Anterior cingulate cortex (tissue), 58 donors: ENCODE measurements around the gene MYEF2.

Source experiments
- DNase-seq, 58 donors: peaks; one replicate each; lab custom pipeline; 2025; lab: John Stamatoyannopoulos, UW

Gene MYEF2, protein sequence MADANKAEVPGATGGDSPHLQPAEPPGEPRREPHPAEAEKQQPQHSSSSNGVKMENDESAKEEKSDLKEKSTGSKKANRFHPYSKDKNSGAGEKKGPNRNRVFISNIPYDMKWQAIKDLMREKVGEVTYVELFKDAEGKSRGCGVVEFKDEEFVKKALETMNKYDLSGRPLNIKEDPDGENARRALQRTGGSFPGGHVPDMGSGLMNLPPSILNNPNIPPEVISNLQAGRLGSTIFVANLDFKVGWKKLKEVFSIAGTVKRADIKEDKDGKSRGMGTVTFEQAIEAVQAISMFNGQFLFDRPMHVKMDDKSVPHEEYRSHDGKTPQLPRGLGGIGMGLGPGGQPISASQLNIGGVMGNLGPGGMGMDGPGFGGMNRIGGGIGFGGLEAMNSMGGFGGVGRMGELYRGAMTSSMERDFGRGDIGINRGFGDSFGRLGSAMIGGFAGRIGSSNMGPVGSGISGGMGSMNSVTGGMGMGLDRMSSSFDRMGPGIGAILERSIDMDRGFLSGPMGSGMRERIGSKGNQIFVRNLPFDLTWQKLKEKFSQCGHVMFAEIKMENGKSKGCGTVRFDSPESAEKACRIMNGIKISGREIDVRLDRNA

DNA sequence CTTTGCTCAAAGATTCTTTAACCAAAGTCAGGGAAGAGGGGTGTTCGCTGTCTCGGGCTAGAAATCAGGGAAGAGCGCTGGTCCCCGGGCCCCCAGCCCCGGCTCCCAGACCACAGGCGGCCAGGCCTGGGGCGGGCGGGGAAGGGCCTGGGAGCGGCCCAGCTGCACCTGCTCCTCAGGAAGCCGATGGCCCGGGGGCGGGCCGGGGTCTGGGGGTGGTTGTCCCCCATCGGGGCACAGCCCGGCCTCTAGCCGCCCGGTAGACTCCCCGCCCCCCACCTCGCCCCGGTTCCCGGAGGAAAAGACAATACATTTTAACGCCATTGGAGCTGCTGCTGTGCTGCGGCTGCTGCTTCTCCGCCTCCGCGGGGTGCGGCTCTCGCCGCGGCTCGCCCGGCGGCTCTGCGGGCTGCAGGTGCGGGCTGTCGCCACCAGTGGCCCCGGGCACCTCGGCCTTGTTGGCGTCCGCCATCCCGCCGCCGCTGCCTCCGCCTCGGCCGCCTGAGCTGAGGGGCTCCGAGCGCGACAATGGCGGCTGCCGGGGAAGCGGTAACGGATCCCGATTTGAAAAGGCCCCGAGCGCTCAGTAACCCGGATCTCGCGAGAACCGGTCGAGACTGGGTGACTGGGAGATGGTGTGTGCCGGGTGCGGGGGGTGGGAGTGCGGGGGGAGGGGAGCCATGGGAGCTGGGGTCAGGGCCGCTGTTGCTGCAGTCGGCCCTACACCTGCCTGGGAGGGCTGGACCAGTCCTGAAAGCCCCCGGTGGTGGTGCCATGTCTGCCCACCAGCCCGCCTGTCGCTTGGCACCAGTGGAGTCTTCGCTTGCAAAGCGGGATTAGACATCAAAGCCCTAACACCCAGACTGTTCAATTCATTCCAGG is at the start of gene MYEF2:
MYEF2 (minus strand) TSS at position 530 of the 882 bp plus-strand sequence; CDS start at position 472, 58 bp downstream.
- DNase-seq: peak; percentile 17 to 88 (median 68)

DNA sequence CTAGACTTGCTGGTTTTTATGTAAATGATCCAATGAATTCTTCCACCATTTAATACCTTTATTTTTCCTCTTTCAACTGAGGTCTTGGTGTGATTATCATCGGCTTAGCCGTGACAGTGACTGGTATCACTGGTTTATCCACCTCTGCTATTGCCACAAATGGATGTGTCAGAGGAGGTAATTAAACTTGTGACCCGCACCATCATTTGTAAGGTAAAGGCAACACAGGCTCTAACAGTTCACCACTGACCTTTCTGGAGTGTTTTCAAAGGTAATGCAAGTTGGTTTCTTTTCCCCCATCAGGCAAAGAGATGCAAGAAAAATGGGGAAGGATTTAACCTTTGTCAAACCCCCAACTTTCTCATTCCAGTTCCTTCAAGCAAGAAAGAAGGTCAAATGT is 47.7 kb upstream of the MYEF2 start:
- DNase-seq: no peak

DNA sequence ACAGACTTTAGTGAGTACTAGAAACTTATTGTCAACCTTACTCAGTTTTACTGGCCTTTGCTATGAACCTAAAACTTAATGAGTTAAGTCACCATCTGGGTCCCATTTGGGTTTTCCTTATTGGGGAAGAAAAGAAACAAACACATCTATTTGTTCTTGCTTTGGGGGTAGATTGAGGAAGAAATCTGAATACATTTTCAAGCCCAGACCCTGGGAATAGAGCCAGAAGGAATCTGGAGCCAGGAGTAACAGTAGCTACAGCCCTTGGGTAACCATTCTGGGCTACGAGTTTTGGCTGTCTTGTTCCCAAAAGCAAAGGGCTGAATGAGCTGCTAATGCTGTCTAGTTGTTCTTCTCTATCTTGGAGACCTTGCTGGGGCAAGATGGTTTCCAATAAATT is 44.5 kb upstream of the MYEF2 start:
- DNase-seq: no peak

DNA sequence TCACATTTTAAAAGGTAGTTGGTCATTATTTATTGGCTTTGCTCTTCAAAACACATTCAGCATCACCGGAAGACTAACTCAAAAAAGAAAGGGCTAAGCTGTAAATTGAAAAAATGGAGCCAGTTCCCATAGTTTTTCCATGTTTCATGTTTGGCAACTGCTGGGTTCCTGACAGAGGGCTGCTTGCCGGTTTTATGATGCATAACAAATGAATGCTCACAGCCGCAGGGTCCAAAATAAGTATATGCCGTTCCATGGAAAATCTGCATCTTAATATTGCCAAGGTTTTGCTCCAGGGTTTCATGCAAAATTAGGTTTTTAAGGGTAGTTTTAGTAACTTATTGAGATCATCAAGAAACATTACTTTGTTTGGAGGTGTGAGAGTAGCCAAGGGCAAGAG is 43.8 kb upstream of the MYEF2 start:
- no peak for DNase-seq

DNA sequence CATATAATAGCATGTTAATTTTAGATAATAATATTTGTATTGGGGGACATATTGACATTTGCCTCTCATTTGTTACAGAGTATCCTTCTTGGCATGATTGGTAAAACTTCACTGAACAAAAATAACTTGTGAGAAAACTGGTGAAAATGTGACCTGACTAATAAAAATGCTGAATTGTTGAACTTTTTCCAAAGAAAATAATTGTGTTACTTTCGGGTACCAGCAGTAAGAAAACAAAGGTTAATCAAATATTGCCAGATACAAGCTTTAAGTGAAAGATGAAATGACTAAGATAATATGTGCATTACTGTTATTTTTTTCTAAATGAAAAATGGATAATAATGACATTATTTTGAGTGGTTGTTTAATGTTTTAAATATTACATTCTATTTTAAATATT is 43.2 kb upstream of the MYEF2 start:
- DNase-seq: no peak

DNA sequence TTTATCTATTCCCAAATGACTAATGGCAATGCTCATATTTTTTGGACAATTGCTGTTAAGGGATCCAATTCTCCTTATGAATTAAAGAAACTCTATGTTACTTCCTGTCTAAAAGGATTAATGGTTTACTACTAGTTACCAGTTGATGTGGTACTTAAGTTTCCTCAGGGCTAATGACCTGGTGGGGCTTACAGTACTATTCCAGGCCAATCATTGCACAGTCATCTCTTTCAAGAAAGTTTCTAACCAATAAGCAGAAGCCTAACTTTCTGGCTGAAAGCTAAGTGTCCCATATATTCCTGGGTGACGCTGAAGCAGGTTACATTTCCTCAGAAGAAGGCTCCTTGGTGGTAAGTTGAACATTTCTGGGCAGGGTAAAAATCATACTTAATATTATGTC is 27.9 kb upstream of the MYEF2 start, which contains the start of gene SLC12A1:
SLC12A1 (plus strand) TSS at position 322 of the 400 bp plus-strand sequence. CDS start 1,418 bp downstream, outside the sequence.
- no peak for DNase-seq

DNA sequence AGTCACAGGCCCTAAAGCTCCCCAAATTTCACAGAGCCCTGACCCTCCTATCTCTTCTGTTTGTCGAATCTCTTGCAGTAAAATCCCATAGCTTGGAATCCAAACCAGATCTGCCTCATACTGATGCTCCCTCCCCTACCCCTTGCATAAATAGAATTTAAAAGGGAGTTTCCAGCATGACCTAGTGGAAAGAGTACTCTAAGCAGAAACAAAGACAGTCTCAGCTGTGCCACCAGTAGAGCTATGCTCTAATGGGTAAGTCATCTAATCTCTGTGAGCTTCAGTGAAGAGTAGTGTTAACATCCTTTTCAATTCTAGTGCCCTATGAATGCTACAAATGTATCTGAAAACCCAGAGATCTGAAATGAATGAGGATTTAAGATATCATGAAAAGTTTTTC is 24.0 kb upstream of the MYEF2 start:
- no peak for DNase-seq

DNA sequence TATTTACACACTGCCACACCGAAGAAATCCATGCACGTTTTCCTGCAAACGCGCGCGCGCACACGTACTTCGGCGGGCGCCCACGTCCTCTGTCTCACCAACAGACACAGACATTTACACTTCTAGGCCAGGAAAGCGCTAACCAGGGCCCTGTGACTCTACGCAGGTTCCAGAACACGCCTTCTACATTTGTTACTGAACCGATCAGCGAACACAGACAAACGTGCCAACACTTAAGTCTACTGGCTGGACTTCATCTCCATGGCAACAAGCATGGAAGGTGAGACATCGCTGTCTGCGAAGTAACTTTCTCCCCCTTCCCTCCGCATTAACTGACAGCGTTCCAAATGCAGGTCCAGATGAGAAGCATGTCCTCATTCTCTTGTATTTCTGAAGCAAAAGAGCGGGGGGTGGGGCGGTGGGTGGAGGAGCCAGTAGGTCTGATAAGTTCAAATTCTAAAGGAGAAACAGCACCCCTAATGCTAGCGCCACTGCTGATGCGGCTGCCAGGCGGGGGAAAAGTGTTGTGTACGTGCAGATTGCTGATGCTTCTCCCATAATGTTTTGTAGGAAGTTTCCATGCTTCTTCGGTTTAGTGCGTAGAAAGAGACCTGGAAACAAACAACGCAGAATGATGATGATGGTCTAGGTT is 13.6 kb upstream of the MYEF2 start, which contains the start of gene CTXN2:
CTXN2 (plus strand) TSS at position 92 of the 652 bp plus-strand sequence. CDS start 9,636 bp downstream, outside the sequence.
- peak in 49 of 58 donors; percentile 0 to 76 (median 33) for DNase-seq

DNA sequence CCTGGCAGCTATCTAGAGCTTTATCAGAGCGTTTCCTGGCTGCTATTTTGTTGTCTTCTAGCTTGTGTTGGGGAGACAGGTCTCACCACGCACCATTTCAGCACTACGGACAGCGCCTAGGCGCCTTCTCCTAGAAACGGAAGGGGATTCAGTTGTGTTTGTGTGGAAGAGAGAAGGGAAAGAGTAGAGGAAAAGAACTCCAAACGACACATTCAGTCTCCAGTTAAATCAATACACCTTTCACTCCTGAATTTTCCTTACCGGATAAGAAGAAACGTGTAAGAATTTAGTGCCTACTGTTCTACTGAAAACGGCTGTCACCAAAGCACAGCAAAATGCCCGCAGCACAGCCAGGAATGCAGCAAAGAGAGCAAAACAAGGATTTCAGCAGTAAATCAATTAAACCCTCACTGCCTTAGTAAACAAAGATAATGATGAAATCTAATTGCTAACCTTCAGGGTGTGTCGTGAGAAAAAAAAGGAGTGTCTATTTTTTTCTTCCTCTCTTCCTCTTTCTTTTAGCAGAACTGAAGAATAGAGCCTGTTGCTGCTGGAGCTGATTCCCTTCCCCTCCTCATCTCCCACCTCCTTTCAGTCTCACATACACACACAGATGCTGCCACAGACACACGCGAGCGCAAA is 13.0 kb upstream of the MYEF2 start:
- peak in 44 of 58 donors; percentile 0 to 57 (median 12) for DNase-seq

DNA sequence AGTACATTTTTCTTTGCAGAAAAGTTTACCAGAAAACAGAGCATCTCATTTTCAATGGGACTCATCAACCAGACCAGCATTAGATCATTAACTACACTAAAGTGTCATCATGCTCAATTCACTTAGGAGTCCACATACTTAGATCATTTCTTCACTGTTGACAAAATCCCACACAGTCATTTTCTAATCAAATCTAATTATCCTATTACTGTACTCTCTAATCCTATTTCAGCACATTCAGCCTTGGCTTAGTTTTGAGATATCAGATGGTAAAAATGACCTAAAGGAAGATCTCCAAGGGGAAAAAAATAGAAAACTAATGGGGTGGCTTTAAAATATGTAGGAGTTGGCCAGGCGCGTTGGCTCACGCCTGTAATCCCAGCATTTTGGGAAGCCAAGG is 8.2 kb upstream of the MYEF2 start:
- no peak for DNase-seq

DNA sequence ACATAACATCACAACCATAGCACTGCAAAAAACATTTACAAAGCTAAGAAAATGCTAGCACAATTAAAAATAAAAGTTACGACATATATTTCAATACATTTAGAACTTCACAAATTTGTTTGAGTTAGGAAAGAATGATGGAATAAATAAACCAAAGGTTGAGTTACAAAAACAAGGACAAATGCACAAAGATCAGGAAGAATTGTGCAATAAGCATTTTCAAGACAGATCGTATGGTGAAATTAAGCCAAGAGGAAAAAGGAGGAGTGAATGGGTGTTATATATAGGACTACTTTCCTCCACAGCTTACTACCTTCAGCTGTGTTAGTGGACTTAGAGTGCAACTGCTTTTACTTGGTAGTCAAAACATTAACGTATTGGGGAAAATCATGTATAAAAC is 7.4 kb upstream of the MYEF2 start:
- DNase-seq: no peak

DNA sequence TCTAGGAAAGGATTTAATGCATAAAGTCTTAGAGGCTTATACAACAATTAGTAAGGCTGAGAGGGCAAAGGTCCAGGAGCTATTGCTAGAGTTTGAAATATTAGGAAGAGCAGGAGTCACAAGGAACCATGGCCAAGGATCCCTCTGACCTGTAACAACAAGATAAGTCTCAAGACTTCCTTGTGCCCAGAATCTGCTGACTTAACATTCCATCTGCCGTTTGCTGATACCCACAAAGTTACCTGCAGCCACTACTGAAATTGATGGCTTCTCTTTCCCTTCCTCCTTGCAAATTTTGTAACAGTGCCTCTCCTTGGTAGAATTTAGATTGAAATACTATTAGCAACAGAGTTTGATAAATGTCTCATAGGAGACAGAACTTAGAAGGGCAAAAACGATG is 4.7 kb upstream of the MYEF2 start:
- no peak for DNase-seq

DNA sequence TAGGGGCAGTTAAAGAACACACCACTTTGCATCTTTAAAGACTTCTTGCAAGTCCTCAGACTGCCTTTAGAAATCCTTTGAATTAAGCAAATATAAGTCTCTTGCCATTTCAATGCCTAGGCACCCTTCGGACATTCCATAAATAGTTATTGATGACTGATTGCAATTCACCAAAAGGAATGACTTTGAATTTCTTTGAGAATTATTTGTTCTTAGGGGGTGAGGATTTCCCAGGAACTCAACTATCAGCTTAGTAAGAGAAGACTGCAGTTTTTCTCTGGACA is 495 bp upstream of the MYEF2 start:
- no peak for DNase-seq

DNA sequence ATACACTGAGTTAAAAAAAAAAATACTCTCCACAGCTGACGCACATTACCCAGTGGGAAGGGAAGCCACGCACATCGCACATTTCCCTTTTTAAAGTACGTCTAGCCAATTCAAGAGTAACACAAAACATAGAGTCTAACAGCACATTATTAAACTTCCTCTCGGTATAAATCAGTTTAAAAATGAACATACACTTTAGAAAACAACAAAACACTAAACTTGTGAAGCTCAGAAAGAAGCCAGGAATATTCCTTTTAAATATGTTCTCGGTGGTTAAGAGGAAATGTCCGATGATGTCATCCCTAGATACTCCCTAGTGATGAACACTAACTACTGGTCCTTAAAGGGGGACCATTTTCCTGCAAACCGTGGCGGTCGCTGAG is 721 bp downstream of the MYEF2 start:
- DNase-seq: peak in 5 of 58 donors; percentile 0 to 52 (median 4)

DNA sequence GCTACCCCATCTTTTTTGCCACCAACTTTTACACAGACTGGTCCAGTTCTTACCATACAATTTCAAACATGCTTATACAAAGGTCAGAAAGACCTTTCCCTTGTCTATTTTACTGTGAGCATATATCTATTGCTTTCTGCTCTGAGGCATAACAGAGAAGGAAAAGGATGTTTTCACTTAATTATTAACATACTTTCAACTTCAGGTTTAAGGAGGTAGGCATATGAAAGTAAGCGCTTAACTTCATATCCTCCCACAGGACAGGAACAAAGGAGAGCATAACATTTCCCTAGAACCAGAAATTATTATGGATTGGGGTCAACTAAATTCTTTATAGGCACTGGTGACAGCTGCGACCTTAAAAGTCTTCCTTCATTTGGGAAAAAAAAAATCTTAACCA is 1.1 kb downstream of the MYEF2 start:
- DNase-seq: no peak

DNA sequence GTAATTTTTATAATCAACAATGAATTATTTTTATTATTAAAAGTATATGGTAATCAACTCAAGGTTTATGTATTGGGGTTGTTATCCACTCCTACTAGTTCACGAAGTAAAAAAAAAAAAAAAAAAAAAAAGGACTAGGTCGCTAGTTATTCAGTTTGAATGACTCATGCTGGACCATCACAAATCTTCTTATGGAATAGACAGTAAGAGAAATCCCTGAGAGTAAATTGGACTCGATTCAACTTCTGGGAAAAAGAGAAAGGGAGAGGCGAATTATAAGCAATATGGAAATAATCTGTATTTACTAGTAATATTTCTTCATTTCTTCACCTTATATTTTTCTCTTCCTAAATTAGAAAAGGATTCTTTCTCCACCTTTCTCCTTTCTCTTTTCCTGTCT is 2.0 kb downstream of the MYEF2 start:
- no peak for DNase-seq

DNA sequence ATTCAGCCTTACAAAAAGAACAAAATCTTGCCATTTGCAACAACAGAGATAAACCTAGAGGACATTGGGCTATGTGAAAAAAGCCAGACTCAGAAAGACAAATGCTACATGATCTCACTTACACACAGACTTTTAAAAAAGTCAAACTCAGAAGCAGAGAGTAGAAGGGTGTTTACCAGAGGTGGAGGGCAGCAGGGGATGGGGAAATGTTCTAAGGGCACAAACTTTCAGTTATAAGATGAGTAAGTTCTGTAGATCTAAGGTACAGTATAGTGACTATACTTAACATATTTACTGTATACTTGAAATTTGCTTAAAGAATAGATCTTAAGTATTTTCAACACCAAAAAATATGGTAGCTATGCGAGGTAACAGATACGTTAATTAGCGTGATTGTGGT is 3.0 kb downstream of the MYEF2 start:
- no peak for DNase-seq

DNA sequence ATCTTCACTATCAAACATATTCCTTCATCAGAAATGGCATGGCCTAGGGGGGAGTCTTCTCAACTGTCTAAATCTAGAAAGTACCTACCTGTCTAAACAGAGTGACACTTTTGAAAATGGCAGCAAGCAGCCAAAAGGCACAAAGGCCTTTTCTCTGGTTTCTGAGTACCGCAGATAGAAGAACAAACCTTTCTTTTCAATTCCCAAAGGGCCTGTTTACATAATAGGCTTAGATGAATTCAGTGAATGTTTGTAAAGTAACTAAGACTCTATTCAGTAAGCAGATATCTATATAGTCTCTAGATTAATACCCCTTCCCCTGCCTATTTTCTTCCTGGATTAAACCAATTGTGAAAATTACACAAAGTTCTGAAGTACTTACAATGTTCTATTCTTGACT is 7.1 kb downstream of the MYEF2 start:
- DNase-seq: no peak

DNA sequence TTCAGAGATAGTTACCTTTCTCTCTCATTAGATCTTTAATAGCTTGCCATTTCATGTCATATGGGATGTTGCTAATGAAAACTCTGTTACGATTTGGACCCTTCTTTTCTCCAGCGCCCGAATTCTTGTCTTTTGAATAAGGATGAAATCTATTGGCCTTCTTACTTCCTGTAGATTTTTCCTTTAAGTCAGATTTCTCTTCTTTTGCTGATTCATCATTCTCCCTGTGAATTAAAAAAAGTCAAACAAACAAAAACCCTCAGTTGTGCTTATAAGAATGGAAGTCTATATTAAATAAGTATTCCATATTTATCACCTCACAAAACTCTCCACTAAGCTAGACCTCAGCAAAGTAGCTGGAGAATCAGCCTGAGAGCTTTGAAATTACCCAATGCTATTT is 9.5 kb downstream of the MYEF2 start:
- no peak for DNase-seq

DNA sequence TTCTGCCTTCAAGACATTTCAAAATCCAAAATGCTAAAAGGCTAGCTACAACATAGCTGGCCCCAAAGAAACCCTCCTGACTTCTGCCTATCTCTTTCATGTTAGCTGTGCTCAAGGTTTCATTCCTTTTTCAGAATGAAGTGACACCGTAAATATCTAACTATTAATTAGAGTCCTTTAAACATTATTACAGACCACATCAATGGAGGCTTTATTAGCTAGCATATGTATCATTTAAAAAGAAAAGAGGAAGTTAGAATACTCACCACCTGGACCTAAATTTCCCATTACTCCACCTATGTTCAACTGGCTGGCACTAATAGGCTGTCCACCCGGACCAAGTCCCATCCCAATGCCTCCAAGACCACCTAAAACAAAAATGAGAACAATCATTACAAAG is 24.6 kb downstream of the MYEF2 start:
- no peak for DNase-seq
